ENCODE measurements around the gene TMEM260.

GRCh38 chr14:56549721-56550120 lies 29.9 kb upstream of the TMEM260 start:
- TF ChIP-seq CTCF (IDR thresholded peaks at IDR 0.05 in 8 of 11, conservative IDR thresholded peaks at IDR 0.05 in 3 of 11) (no peak), POLR2AphosphoS5 (IDR thresholded peaks at IDR 0.05) (no peak), POLR2A (IDR thresholded peaks at IDR 0.05) (no peak)

Data from spleen (tissue), 7 donors.